HG03280 (cell line): ENCODE data around the gene GTPBP4.

ENCODE experiments used
- ATAC-seq: cut with Tn5 transposase; IDR thresholded peaks from one replicate; pipeline ENCODE4 v1.9.1; 2021; ENCODE audit warnings: mild to moderate bottlenecking, moderate library complexity; ENCODE audit not compliant: unreplicated experiment

Gene GTPBP4

DNA sequence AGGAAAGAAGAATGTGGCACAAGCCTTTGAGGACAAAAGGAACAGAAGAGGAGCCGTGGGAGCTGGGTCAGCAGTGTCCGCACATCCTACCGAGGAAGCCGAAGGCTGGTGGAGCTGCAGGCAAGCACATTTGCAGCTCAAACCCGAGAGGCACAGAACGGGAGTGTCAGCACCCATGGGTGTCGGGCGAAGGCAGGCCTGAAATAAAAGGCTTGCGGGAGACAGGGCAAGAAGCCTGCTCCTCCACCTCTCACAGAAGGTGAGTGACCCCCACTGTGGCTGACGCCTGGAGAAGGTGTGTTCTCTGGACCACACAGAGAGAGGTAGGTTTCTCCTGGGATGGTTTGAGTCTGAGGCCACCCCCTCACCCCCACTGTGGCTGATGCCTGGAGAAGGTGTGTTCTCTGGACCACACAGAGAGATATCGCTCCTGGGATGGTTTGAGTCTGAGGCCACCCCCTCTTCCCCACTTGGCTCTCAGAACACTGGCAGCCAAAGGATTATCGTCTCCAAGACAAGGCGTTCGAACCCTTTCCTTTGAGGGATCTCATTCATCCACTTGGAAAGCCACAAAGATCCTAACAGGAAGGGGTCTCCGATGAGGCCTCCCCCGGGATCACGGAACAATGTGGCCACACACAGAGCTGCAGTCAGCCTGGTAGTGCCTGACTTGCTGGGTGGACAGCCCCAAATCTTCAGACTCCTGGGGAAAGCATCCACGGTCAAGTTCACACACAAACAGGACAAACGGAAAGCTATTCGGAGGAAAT is 21.6 kb upstream of the GTPBP4 start:
- ATAC-seq = no peak

DNA sequence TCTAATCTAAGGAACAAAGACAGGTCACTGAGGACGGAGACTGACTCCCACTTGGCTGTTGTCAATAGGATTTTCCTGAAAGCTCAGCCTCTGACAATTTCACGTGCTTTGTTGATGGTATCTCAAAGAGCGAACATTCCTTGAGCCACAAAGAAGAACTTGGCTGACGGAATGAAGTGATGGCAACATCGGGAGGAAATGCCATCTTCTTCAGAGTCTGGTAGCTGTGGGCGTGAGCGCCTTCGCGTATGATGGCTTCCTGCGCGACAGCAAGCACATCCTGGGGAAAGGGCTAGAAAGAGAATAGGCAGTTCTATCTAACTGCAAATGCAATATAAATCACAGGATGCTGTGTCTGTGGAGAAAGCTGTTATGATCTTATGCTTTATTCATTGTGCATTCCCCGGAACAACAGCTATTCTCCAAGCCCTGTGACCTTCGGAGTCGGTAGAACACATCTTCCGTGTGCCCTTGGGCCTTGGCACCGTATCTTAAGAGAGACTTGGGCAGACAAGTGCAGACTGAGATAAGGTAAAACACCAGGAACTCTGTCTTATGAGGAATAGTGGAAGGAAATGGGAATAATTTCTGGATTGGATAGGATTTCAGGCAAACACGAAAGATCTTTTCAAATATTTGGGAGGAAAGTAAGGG is 19.6 kb upstream of the GTPBP4 start:
- ATAC-seq = no peak

DNA sequence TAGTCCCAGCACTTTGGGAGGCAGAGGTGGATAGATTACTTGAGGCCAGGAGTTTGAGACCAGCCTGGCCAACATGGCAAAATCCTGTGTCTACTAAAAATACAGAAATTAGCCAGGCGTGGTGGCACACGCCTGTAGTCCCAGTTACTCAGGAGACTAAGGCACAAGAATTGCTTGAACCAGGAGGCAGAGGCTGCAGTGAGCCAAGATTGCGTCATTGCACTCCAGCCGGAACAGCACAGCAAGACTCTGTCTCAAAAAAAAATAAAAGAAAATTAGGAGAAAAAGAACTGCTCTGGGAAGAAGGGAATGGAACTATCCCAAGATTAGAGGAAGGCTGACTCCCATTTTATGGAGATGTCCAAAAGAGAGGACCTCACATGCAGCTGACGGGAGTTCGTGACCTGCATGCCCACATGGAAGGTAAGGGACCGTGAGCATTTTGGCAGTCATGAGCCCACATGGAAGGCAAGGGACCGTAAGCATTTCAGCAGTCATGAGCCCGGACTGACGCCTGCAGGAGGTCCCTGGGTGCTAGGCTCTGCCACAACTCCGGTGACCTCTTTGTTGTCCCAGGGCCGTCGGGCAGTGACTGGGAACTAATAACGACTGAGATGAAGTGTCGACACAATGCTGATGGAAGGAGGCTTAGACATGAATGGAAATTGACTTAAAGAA is 18.6 kb upstream of the GTPBP4 start:
- ATAC-seq = no peak

DNA sequence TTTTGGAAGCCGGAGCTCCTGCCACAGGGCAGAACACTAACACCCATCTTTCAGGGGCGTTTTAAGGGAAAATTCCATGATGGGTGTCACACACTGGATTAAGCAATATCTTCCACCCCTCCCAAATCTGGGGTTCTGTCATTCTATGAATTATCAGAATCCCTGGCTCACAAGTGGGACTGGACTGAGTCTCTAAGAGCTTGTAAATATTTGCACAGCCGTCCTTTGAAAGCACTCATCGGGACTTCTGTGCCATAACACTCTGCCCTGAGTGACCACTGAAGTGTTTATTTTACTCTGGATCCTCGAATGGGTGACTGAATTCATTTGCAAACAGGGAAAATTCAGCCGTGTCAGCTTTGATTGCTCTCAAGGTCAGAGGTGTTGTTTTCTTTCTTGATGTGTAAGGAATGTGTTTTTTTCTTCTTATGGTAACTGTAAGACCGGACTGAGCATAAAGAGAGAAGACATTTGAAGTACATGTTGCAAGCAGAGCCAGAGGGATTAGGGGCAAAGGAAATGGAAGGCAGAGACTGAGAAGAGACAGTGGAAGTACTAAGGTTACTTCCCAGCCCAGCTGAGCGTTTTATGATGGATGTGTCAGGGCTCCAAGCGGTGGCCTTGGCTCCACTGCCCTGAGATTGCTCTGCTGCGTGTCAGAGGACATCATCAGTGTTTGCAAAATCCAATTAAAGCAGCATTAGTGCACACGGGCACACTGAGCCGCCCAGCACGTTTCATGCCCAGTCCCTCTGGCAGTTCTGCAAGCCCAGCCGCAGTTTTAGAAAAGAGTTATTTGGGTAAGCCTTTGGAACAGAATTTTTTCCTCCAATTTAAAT is 17.7 kb upstream of the GTPBP4 start:
- ATAC-seq = no peak

DNA sequence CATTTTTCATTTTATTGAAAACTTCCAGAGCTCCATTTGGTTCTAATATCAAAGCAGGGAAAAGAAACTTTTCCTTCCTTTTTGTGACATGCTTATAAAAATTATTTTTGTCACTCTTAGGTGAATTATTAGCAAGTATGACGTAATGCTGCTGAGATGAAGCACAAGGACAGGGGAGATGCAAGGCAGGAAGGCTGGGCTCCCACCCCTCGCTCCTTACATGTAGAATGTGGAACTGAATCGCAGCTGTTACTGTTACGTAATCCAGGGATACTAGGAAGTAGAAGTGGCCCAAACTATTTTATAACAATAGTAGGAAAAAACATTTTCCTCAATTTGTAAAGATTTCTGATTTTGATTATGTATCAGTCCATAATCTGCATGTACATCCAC is 17.1 kb upstream of the GTPBP4 start:
- no peak for ATAC-seq

DNA sequence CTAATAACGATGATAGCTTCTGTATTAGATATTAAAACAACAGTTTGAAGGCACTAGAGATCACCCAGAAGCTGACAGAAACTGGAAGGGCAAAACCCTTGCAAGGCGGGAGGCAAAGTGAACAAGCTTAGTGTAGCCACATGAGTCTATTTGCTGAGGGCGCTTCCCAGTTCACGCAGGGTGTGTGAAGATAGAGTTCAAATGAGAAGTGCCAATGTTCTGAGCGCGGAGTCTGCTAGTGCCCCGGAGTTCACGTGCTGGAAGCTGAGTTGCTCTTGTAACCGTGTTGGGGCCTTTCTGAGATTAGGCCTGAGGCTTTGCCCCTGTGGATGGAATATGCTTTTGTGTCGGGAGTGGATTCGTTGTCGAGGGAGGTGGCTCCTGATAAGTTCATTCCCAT is 16.6 kb upstream of the GTPBP4 start:
- no peak for ATAC-seq

DNA sequence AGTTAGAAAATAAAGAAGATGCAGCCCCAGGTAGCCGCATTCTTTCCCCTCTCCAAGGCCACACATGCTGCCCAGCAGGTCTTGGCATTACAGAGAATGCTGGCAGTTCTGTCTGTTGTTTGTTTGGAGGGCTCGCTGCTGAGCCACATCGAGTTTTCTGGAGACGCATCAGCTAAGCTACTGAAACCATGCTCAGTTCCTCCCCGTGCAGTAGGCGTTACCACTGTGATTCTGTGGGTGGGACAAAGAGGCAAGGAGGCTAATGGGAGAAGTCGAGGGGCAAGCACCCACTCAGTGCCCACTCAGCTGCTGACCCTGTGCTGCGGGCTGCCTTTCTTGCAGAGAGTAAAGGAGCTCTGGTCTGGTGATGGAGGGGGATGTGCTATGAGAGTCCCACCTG is 15.5 kb upstream of the GTPBP4 start:
- ATAC-seq = no peak

DNA sequence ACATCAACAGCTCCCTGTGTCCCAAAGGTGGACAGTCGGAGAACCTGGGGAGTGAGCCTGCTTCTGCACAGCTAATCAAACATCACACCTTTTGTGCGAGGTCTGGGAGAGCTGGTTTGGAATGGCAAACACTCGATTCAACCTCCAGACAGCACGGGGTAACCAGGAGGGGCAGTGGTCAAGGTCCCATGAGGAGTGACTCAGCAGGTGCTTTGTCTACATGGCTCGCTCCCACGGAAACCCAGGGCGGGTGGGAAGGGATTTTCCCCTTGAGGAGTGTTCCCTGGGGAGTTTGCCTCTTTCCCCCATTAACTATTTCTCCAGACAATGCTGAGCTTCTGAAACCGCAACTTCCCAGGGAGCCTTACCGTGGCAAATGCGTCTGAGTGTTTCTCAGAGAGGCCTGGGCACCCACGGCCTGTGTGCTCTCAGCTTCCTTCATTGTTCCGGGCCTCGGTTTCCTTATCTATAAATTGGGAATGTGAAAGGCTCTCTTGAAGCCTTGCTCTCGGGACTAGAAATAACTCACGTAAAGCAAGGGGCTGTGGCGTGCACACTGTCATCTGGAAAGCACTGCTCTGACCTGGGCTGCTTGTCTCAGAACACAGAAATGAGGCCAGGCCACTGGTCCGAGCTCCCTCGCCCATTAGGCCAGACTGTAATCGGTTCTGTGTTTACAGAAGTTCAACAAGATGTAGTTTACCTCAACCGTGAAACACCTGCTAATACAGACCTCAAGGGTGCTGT is 14.0 kb upstream of the GTPBP4 start:
- no peak for ATAC-seq

DNA sequence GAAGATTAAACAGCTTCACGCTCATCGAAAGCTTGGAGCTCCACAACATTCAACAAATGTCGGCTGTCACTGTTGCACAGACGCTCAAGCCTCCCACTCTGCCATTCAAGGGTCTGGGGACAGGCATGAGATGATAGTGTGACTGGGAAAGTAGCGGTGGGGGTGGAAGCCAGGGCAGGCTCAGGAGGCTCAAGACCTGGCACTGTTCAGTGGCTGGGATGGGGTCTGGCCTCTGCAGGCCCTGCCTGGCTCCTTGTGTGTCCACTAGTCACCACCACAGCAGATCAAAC is 13.5 kb upstream of the GTPBP4 start:
- ATAC-seq = no peak

DNA sequence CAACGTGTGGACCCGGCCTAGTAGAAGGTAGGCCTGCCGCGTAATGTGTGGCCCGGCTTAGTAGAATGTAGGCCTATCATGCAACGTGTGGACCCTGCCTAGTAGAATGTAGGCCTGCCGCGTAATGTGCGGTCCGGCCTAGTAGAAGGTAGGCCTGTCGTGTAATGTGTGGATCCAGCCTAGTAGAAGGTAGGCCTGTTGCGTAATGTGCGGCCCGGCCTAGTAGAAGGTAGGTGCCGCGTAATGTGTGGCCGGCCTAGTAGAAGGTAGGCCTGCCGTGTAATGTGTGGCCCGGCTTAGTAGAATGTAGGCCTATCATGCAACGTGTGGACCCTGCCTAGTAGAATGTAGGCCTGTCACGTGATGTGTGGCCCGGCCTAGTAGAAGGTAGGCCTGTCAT is 11.9 kb upstream of the GTPBP4 start:
- ATAC-seq = no peak

DNA sequence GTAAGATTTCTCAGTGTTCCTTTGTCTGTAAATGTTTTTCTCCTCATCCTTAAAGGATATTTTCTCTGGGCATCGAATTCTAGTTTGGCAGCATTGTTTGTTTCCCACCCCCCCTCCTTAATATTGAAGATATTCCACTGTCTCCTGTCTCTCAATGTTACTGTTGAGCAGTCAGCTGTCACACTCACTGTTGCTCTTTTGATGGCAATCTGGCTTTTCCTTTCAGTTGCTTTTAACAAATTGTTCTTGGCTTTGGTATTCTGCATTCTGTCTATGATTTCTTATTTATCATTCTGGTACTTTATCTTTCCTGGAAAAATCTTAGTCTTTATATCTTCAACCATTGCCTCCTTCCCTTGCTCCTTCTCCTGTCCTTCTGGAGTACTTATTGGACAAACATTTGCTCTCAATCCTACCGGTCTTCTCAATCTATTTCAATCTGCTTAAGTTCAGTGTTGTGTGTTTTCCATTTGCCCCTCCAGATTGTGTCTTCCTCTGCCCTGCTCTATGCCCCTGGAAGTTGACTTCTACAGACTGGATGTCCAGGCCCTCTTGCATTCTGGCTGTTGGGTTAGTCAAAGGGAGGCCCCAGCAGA is 9.3 kb upstream of the GTPBP4 start:
- no peak for ATAC-seq

DNA sequence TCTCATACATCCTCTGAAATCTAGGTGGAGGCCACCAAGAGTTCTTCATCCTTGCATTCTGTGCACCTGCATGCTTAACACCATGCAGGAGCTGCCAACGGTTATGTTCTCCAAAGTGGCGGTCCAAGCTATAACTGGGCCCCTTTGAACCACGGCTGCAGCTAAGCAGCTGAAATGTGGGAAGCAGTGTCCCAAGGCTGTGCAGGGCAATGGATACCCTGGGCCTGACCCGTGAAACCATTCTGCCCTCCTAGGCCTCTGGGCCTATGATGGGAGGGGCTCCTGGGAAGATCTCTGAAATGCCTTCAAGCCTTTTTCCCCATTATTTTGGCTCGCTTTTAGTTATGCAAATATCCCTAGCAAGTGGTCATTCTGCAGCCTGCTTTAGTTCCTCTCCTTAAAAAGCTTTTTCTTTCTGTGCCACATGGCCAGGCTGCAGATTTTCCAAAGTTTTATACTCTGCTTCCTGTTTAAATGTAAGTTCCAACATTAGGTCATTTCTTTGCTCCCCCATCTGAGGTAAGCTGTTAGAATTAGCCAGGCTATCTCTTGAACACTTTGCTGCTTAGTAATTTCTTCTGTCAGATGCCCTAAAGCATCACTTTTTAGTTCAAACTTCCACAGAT is 7.7 kb upstream of the GTPBP4 start:
- ATAC-seq = no peak

DNA sequence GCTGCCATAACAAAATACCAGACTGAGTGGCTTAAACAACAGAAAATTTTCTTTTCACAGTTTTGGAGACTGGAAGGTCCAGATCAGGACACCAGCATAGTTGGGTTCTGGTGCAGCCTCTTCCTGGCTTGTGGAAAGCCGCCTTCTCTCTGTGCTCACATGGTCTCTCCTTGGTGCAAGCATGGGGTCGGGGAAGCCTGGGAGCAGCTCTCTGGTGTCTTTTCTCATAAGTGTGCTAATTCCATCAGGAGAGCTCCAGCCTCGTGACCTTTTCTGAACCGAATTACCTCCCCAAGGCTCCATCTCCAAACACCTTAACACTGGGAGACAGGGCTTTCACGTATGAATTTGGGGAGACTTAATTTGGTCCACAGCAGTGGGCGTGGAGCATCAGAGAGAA is 4.8 kb upstream of the GTPBP4 start:
- ATAC-seq = no peak

DNA sequence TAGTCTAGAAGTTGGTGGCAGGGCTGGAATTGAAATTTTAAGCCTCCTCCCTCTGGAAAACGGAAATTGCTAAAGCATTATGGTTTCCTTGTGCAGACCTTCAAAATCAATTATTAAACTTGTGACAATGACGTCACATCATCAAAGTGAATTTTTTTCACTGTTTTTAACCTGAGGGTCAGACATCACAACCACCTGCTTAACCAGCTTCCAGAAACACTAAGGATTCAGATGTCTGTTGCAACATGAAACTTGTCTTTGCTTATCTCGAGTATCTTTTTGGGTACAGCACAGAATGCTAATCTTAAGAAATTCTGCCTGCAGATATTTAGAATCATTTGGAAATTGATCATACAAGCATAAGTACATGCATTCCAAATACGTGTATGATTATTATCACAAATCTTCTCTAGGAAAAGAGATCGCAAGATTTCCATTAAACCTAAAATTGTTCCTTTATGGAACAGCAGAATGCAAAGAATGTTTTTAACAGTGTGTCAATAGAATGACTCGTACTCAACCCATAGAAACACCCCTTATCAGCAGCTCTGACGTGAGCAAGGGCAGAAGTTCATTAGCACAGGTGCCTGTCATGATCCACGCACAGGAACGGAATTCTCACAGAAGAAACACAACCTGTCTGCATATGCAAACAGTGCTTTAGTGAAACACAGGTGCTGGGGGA is 4.1 kb upstream of the GTPBP4 start:
- no peak for ATAC-seq

DNA sequence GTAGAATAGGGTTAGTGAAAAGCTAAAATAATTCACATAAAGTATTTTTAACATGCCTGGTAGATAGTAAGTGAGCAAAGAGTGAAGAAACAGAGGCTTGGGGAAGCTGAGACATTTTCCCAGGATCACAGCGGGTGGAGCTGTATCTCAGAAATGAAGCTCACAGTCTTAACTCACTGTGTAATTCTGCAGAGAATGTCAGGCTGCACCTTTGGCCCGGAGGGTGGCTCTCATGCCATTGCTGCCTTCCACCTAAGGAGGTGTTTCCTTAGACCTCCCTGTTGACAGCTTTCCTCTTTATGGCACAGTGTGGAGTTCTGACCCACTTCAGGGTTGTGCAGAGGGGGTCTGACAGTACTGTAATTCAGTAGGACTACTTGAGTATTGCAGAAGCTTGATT is 2.9 kb upstream of the GTPBP4 start:
- no peak for ATAC-seq

DNA sequence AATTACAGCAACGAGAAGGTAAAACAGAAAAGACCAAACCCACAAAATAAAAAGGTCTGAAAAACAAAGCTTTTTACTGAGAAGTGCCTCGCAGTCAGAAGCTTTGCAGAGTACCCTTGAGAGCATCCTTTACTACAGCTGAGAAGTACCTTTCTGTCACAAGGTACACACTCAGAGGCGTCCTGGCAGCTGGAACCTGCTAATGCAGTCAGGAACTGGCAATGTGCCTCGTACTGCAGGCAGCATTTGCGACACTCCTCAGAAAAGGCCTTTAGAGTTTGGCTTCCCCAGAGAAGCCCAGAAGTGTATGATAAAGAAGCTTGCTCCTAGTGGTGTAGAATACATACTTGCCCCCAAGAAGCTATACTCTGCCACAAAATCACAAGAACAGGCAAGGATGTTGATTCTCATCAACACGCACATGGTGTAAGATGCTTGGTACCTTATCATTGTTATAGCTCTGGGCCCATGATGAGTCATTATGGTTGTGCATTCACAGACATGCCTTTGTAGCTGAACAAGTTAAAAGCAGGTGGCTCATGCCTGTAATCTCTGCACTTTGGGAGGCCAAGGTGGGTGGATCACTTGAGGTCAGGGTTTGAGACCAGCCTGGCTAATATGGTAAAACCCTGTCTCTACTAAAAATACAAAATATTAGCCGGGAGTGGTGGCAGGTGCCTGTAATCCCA is 2.0 kb upstream of the GTPBP4 start:
- no peak for ATAC-seq

DNA sequence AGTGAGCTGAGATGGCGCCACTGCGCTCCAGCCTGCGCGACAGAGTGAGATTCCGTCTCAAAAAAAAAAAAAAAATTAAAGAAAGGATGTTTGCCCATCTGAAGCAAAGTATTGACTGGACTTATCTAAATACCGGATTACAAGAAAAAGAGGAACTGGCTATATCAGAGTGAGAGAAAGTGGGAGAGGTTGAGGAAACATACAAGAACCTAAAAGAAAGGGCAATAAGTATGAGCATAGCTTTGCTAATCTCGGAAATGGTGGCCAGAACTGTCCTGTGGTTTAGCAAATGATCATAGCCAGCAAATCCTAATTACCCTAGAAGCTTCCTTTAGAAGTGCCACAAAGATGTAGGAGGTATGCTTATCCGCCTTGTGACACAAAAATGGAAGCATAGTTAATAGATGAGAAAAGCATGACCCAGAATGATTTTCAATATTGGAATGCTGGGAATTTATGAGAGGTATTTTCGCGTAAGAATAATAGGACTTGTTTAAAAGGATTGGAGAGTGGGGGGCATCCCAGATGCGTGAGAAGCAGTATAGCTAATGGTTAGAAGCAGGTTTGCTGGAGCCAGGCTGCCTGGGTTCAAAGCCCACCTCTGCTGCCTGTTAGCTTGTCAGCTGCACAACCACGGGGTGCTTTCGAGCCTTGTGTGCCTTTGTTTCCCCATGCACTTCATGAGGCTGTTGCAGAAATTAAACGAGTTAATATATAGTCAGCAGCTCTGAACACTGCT is 1.2 kb upstream of the GTPBP4 start:
- no peak for ATAC-seq

DNA sequence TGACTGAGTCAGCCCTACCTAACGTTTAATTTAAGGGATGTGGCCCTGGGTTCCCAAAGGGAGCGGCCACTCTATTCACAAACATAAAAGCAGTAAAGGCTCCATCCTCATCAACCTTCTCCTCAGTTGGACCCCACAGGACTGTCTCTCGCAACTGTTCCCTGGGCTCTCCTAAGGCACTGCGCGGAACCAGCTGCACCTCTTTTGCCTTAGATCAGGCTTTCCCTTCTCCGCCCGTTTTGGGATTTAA is 689 bp upstream of the GTPBP4 start:
- ATAC-seq = no peak
